Fibroblast of gingiva (primary cell): Measurements from ENCODE around the gene MZB1.
"Not testable (repeated sequence)": the region's sequence is repeated elsewhere in the genome, so short reads cannot be mapped to it uniquely, and the experiment has no call there.

Experiments used
- DNase-seq: peaks from one replicate; pipeline ENCODE4 v3.0.0-alpha.2; 2011; ENCODE audit warnings: low read depth

MZB1 gene

DNA sequence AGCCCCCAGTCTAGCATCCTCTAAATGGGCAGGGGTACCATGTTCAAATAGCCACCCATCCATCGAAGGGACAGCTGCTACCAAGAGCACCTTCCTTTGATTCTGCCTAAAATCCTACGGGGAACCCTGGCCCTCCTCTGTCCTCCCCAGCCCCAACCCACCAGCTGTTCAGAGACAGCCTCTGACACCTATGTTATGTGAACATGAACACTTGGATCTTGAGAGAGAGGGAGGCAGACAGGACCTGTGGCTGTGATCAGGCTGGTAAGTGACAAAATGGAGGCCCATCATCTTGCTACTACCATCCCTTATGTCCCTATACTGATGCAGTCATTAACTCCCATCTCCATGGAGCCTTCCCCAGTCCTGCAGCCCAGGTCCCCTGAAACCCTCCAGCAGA lies 14.8 kb downstream of the MZB1 start:
- no peak for DNase-seq

GRCh38 chr5:139371482-139372435 lies 18.0 kb downstream of the MZB1 start:
- no peak for DNase-seq

DNA sequence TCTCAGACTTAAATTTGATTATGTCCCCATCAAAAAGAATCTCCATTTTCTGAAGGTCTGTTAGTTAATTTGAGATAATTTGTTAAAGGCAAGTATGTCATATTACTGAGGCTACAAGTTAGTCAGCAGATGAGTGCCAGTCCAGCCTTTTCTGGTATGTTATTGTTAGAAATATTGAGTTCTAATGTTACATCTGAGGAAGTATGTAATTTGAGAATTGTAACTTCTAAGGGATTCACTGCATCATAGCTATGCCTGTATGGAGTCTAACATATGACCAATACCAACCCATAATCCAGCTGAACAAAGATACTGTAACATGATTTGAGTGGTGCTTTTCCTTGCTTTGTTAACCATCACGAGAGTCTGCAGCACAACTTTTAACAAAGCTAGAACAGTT lies 20.5 kb downstream of the MZB1 start:
- peak; percentile 84 for DNase-seq

- DNase-seq, result no peak
Measured at GRCh38 chr5:139368613-139369012, 21.1 kb downstream of the MZB1 start.

DNA sequence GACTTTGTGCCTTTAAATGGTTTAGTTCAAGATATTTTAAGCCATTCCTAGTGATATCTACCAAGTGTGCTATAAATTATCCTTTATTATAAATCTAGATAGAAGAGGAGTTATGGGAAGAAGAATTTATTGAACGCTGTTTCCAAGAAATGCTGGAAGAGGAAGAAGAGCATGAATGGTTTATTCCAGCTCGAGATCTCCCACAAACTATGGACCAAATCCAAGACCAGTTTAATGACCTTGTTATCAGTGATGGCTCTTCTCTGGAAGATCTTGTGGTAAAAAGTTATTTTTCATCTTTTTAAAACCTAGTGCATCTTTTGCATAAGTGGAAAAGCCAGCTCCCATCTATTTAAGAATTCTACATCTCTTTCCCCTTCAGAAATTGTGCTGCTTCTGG lies 25.2 kb downstream of the MZB1 start:
- no peak for DNase-seq

- no peak for DNase-seq
Measured at GRCh38 chr5:139363937-139364336, 25.8 kb downstream of the MZB1 start.

- DNase-seq, result no peak
Measured at GRCh38 chr5:139361835-139362429, 27.8 kb downstream of the MZB1 start.

- no peak for DNase-seq
Measured at GRCh38 chr5:139360384-139360783, 29.3 kb downstream of the MZB1 start.

DNA sequence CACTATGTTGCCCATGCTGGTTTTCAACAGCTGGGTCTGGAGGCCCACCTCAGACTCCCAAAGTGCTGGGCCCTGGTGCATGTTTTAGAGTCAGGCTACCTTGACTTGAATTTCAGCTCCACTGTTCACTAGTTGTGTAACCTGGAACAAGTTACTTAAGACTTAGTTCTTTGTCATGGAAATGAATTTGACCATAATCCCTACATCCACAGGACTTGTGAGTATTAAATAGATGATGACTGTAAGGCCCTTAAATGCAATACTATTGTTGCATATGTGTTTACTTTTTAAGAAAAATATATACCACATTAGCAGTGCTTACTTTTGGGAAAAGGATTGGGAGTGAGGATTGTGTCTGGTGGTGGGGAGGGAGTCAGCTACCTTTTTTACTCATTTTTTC lies 31.6 kb downstream of the MZB1 start:
- no peak for DNase-seq

DNA sequence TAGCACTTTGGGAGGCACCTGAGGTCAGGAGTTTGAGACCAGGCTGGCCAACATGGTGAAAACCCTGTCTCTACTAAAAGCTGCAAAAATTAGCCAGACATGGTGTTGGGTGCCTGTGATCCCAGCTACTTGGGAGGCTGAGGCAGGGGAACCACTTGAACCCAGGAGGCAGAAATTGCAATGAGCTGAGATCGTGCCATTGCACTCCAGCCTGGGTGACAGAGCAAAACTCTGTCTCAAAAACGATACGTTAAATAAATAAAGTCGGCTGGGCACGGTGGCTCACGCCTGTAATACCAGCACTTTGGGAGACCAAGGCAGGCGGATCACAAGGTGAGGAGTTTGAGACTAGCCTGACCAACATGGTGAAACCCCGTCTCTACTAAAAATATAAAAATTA lies 33.8 kb downstream of the MZB1 start:
- not testable (repeated sequence) for DNase-seq

- no peak for DNase-seq
Measured at GRCh38 chr5:139354186-139354585, 35.5 kb downstream of the MZB1 start.

DNA sequence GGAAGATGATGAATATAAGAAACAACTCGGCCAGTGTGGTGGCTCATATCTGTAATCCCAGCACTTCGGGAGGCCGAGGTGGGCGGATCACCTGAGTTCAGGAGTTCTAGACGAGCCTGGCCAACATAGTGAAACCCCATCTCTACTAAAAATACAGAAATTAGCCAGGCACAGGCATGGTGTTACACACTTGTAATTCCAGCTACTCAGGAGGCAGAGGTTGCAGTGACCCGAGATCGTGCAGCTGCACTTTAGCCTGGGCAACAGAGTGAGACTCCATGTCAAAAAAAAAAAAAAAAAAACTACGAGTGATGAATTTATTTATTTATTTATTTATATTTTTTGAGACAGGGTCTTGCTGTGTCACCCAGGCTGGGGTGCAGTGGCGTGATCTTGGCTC lies 41.9 kb downstream of the MZB1 start:
- not testable (repeated sequence) for DNase-seq

GRCh38 chr5:139345442-139345841 lies 44.3 kb downstream of the MZB1 start:
- DNase-seq, result not testable (repeated sequence)

GRCh38 chr5:139344177-139344576 lies 45.5 kb downstream of the MZB1 start:
- DNase-seq, result no peak

GRCh38 chr5:139343476-139343875 lies 46.2 kb downstream of the MZB1 start:
- no peak for DNase-seq

DNA sequence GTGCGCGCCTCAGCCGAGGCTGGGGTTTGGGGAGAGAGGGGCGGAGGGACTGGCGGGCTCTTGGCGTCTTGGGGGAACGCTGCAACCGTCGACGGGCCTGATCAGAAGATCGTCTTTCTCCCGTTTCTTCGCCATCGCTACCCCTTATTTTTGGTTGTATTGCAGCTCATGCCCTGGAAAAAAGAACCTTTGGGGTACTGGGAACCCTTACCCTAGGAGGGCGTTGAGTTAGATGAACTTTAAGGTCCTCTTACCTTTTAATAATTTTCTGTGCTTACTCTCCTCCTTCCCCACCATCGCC lies 47.3 kb downstream of the MZB1 start:
- no peak for DNase-seq

DNA sequence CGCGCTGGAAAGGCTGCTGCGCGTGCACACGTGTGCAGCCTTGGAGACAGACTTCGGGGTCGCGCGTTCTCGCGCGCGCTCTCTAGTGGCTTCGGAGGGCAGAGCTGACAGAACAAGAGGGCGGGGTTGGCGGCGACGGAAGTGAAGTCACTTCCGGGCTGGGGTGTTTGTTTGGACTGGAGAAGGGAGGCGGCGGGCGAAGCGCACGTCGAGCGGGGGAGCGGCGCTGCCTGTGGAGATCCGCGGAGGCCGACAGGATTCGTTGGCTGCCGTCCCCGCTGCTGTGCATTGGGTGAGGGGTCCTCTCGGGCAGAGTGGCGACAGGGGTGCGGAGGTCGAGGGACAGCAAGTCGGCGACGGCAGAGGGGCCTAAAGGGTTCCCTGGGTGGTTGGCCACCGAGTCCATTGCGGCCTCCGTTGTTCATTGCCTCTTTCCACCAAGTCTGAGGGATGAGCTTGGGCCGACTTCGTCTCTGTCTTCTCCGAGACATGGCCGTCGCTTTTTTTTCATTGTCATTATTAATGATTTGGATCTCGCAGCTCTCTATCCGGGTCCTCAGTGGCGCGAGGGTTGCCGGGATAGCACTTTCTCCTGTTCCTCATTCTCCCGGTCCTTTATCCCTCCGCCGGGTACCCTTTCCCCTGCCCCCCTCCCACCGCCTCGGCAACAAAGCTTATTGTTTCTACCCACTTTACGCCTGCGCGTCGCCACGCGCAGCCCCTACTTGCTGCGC lies 47.9 kb downstream of the MZB1 start, which contains the start of gene PAIP2:
Gene PAIP2 (plus strand): TSS at position 166 of the 734 bp plus-strand sequence. CDS start 21,931 bp downstream, outside the sequence.
- peak; percentile 97 for DNase-seq

GRCh38 chr5:139341187-139341688 lies 48.5 kb downstream of the MZB1 start:
- DNase-seq, result no peak

DNA sequence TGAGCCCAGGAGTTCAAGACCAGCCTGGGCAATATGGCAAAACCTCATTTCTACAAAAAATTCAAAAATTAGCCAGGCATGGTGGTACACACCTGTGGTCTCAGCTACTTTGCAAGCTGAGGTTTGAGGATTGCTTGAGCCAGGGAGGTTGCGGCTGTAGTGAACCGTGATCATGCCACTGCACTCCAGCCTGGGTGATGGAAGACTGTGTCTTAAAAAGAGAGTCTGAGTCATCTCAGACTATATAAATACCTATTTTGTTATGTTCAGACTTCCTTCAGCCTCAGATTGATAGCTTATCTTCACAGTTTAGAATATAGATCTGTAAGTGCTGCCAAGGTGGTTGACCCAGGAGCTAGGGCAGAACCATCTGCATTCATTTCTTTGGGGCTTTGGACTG lies 49.7 kb downstream of the MZB1 start:
- no peak for DNase-seq
